Right lobe of liver (tissue), 6 donors: ENCODE data around the gene DYSF. TPM values are rescaled to one million over a fixed set of nuclear protein-coding genes. Genes with fewer than 3 reads are reported as not detected.

ENCODE experiments used
- ATAC-seq, 4 donors: fragments of 200-7000 bp; cut with Tn5 transposase; one replicate each; pipeline ENCODE4 v1.9.1; 2020; ENCODE audit warnings: mild to moderate bottlenecking in 4 of 4, moderate library complexity in 4 of 4
- DNase-seq, 3 donors: peaks; one replicate each; pipeline ENCODE4 v3.0.0-alpha.2; 2020
- H3K27ac ChIP-seq, 3 donors: fragments of 200-600 bp; one replicate each; pipeline ENCODE4 v1.8.0; 2022
- H3K27me3 ChIP-seq, 2 donors: fragments of 200-600 bp; one replicate each; pipeline ENCODE4 v1.8.0; 2022
- H3K36me3 ChIP-seq, 4 donors: fragments of 200-600 bp; sonication (generic) in 1 of 4; one replicate each; pipeline versions ENCODE4 v1.5.1 to v1.8.0; 2017 to 2022; ENCODE audit warnings: control low read depth in 1 of 4
- H3K4me1 ChIP-seq, 4 donors: fragments of 200-600 bp; sonication (generic) in 1 of 4; one replicate each; pipeline versions ENCODE4 v1.5.1 to v1.8.0; 2017 to 2022; ENCODE audit warnings: control low read depth in 1 of 4
- H3K4me3 ChIP-seq, 3 donors: fragments of 200-600 bp; one replicate each; pipeline ENCODE4 v1.8.0; 2022
- H3K9me3 ChIP-seq, 4 donors: fragments of 200-600 bp; sonication (generic) in 1 of 4; one replicate each; pipeline versions ENCODE4 v1.5.1 to v1.8.0; 2017 to 2022; ENCODE audit warnings: control low read depth in 1 of 4
- CTCF ChIP-seq, 4 donors: fragments of 200-600 bp in 3 of 4; fragments of 450-650 bp in 1 of 4; IDR thresholded peaks; one replicate each; pipeline versions ENCODE4 v1.5.1 to v1.8.0; 2016 to 2022; ENCODE audit warnings: antibody characterized with exemption in 4 of 4, mild to moderate bottlenecking in 2 of 4
- POLR2A ChIP-seq: fragments of 450-650 bp; IDR thresholded peaks from one replicate; pipeline ENCODE4 v1.6.1; 2017; ENCODE audit warnings: antibody characterized with exemption, mild to moderate bottlenecking
- WGBS: methylation state at CpG from one replicate; pipeline ENCODE4 v1.1.6; 2018; ENCODE audit warnings: low coverage, low lambda C conversion rate; ENCODE audit not compliant: insufficient coverage; ENCODE audit errors: missing lambda C conversion rate; 5-methylcytosine and 5-hydroxymethylcytosine counted together
- intact Hi-C, 2 donors: fragments of 100-400 bp; cut with DNase I; formaldehyde crosslinking; loops; one replicate each; pipeline versions ENCODE4 v1.11.2 to v1.14.1; 2022
- total RNA-seq, 6 experiments: library from RNA; depleted of rRNA in 2 of 6; stranded (reverse); fragments of >200 nt in 2 of 6; fragmentation: NEBNext Ultra II Directional in 3 of 6; extraction: Animal tissue kit (Norgen Biotek cat#: 25700) in 3 of 6; gene quantifications; one replicate each; pipeline versions ENCODE4 v1.1.0 to v1.2.4, GENCODE V29; 2016 to 2023
- donor health status: DM: no; HTN: yes; CAD: no.
- donor health status: DM: no; HTN: no; CAD: no.
- donor health status: DM: no; HTN: no; CAD: no.
- donor health status: DM: no; HTN: yes; CAD: no.
- donor health status: DM: no; HTN: yes; CAD: no.

Gene DYSF
- total RNA-seq, 6 experiments from 2014 or later, result 21.8 to 55.0 (median 32.9) TPM

GRCh38 chr2:71611247-71611646 is 157.9 kb downstream of the DYSF start:
- intact Hi-C loops, result loop anchor here in 1 of 2 donors (10.0 kb wide), 1 partner anchor 184 kb away; no protein-coding TSS in a partner anchor
- H3K36me3 ChIP-seq, result peaks cover 0 to 5% (median 0%) of the 10 kb centered on the region in 4 donors
- H3K27me3 ChIP-seq, result no peaks in the 10 kb centered on the region
- DNase-seq, result peak in 1 of 3 donors; percentile 42
- no peak overlapping the region for H3K27ac ChIP-seq
- peaks cover 0 to 13% (median 4%) of the 10 kb centered on the region in 4 donors for H3K4me1 ChIP-seq
- H3K4me3 ChIP-seq, result no peak overlapping the region
- no peaks in the 10 kb centered on the region for H3K9me3 ChIP-seq
- ATAC-seq, result no peak
- 79% methylated on average over 9 of the region's 12 CpGs for WGBS
- no peak for TF ChIP-seq POLR2A
- no peak for TF ChIP-seq CTCF (IDR thresholded peaks at IDR 0.05)

GRCh38 chr2:71611781-71612527 is 158.6 kb downstream of the DYSF start:
- Histone ChIP-seq H3K36me3 (peaks cover 0 to 5% (median 0%) of the 10 kb centered on the region in 4 donors), H3K9me3 (no peaks in the 10 kb centered on the region), H3K27ac (no peak overlapping the region), H3K27me3 (no peaks in the 10 kb centered on the region), H3K4me3 (no peak overlapping the region), H3K4me1 (peaks cover 0 to 16% (median 4%) of the 10 kb centered on the region in 4 donors)
- TF ChIP-seq POLR2A (no peak), CTCF (IDR thresholded peaks at IDR 0.05) (no peak)
- no peak for ATAC-seq
- intact Hi-C loops, result loop anchor here in 1 of 2 donors (10.0 kb wide), 1 partner anchor 183 kb away; no protein-coding TSS in a partner anchor
- DNase-seq, result peak in 1 of 3 donors; percentile 41
- 94% methylated on average over 3 of the region's 15 CpGs for WGBS

GRCh38 chr2:71612581-71613402 is 159.4 kb downstream of the DYSF start:
- WGBS, result 60% methylated on average over 4 of the region's 17 CpGs
- no peak overlapping the region for H3K4me3 ChIP-seq
- no peak for TF ChIP-seq POLR2A
- TF ChIP-seq CTCF (IDR thresholded peaks at IDR 0.05), result no peak
- DNase-seq, result peak in 1 of 3 donors; percentile 45
- H3K27ac ChIP-seq, result no peak overlapping the region
- H3K9me3 ChIP-seq, result no peaks in the 10 kb centered on the region
- H3K4me1 ChIP-seq, result peaks cover 0 to 16% (median 4%) of the 10 kb centered on the region in 4 donors
- intact Hi-C loops, result loop anchor here in 1 of 2 donors (10.0 kb wide), 1 partner anchor 182 kb away; no protein-coding TSS in a partner anchor
- no peaks in the 10 kb centered on the region for H3K27me3 ChIP-seq
- ATAC-seq, result no peak
- H3K36me3 ChIP-seq, result peaks cover 0 to 5% (median 0%) of the 10 kb centered on the region in 4 donors

- Histone ChIP-seq H3K36me3 (peaks cover 0 to 5% (median 0%) of the 10 kb centered on the region in 4 donors), H3K27me3 (no peaks in the 10 kb centered on the region), H3K4me3 (no peak overlapping the region), H3K4me1 (peaks cover 0 to 16% (median 4%) of the 10 kb centered on the region in 4 donors), H3K27ac (no peak overlapping the region), H3K9me3 (no peaks in the 10 kb centered on the region)
- intact Hi-C loops, result loop anchor here in 1 of 2 donors (10.0 kb wide), 1 partner anchor 181 kb away; no protein-coding TSS in a partner anchor
- ATAC-seq (no peak), DNase-seq (peak in 1 of 3 donors; percentile 34)
- TF ChIP-seq POLR2A (no peak), CTCF (IDR thresholded peaks at IDR 0.05) (no peak)
- 94% methylated on average over 3 of the region's 3 CpGs for WGBS
Observed at GRCh38 chr2:71613403-71613952, 160.1 kb downstream of the DYSF start.
